ENCODE results near the gene PARD3B. TPM values are rescaled to one million over a fixed set of nuclear protein-coding genes. Genes with fewer than 3 reads are reported as not detected.
A peak's percentile ranks its signal among the peaks of the same experiment; 100 is the strongest.

PARD3B gene
- total RNA-seq, 1 donor from 2014 or later = 18.4 TPM

- Mint-ChIP-seq H3K27ac (ENCODE audit: unreplicated experiment) (no peak overlapping the region), H3K27me3 (ENCODE audit: low read depth) (no peaks in the 10 kb centered on the region), H3K4me3 (no peak overlapping the region), H3K36me3 (ENCODE audit: low read depth) (peaks cover 3% of the 10 kb centered on the region), H3K4me1 (peaks cover 7% of the 10 kb centered on the region), H3K9me3 (peaks cover 4% of the 10 kb centered on the region)
- no peak for DNase-seq (ENCODE audit: low read depth, low spot score)
- TF ChIP-seq, protein P1, sequence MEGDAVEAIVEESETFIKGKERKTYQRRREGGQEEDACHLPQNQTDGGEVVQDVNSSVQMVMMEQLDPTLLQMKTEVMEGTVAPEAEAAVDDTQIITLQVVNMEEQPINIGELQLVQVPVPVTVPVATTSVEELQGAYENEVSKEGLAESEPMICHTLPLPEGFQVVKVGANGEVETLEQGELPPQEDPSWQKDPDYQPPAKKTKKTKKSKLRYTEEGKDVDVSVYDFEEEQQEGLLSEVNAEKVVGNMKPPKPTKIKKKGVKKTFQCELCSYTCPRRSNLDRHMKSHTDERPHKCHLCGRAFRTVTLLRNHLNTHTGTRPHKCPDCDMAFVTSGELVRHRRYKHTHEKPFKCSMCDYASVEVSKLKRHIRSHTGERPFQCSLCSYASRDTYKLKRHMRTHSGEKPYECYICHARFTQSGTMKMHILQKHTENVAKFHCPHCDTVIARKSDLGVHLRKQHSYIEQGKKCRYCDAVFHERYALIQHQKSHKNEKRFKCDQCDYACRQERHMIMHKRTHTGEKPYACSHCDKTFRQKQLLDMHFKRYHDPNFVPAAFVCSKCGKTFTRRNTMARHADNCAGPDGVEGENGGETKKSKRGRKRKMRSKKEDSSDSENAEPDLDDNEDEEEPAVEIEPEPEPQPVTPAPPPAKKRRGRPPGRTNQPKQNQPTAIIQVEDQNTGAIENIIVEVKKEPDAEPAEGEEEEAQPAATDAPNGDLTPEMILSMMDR (conservative IDR thresholded peaks at IDR 0.05) = no peak
These were observed 807.3 kb downstream of the PARD3B start for GRCh38 chr2:205352593-205352992.

GRCh38 chr2:205357732-205358131 lies 812.5 kb downstream of the PARD3B start:
- Mint-ChIP-seq H3K27me3 (ENCODE audit: low read depth) (no peaks in the 10 kb centered on the region), H3K36me3 (ENCODE audit: low read depth) (peaks cover 3% of the 10 kb centered on the region), H3K4me3 (no peak overlapping the region), H3K4me1 (peaks cover 24% of the 10 kb centered on the region), H3K9me3 (peaks cover 4% of the 10 kb centered on the region), H3K27ac (ENCODE audit: unreplicated experiment) (no peak overlapping the region)
- TF ChIP-seq, protein P1 (conservative IDR thresholded peaks at IDR 0.05) = no peak
- DNase-seq (ENCODE audit: low read depth, low spot score) = no peak

DNA sequence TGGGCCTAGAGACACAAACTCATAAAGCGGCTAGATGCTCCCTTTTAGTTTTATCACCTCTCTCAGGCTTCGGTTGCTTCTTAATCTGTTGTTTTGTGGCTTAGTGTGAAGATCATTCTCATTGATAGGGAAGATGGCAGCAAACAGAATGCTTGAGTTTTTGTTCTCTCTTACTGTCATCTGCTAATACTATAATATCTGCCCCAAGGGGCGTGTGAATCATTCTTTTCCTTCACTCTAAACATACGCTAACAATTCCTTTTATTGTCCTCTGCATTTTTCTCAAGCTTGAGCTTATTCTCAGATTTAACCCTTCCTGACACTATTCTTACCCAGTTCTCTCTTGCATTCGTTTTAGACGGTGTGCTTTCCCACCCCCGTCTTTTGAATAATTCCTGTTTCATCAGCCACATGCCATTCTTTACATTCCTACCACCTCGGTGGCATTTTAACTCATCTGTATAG lies 813.1 kb downstream of the PARD3B start:
- Mint-ChIP-seq H3K36me3 (ENCODE audit: low read depth) (peaks cover 3% of the 10 kb centered on the region), H3K27ac (ENCODE audit: unreplicated experiment) (peak overlapping the region; percentile 71), H3K4me3 (no peak overlapping the region), H3K27me3 (ENCODE audit: low read depth) (no peaks in the 10 kb centered on the region), H3K4me1 (peaks cover 30% of the 10 kb centered on the region), H3K9me3 (peaks cover 4% of the 10 kb centered on the region)
- TF ChIP-seq, protein P1 (conservative IDR thresholded peaks at IDR 0.05) = no peak
- DNase-seq (ENCODE audit: low read depth, low spot score) = no peak

- TF ChIP-seq, protein P1 (conservative IDR thresholded peaks at IDR 0.05) = no peak
- H3K27ac Mint-ChIP-seq (ENCODE audit: unreplicated experiment) = no peak overlapping the region
- H3K36me3 Mint-ChIP-seq (ENCODE audit: low read depth) = no peaks in the 10 kb centered on the region
- H3K27me3 Mint-ChIP-seq (ENCODE audit: low read depth) = no peaks in the 10 kb centered on the region
- no peaks in the 10 kb centered on the region for H3K9me3 Mint-ChIP-seq
- peaks cover 30% of the 10 kb centered on the region for H3K4me1 Mint-ChIP-seq
- no peak overlapping the region for H3K4me3 Mint-ChIP-seq
- no peak for DNase-seq (ENCODE audit: low read depth, low spot score)
These were observed 816.0 kb downstream of the PARD3B start for GRCh38 chr2:205361272-205361671.

- H3K36me3 Mint-ChIP-seq (ENCODE audit: low read depth) = no peaks in the 10 kb centered on the region
- TF ChIP-seq, protein P1 (conservative IDR thresholded peaks at IDR 0.05) = no peak
- H3K27me3 Mint-ChIP-seq (ENCODE audit: low read depth) = no peaks in the 10 kb centered on the region
- H3K9me3 Mint-ChIP-seq = no peaks in the 10 kb centered on the region
- no peak for DNase-seq (ENCODE audit: low read depth, low spot score)
- peaks cover 30% of the 10 kb centered on the region for H3K4me1 Mint-ChIP-seq
- H3K4me3 Mint-ChIP-seq = no peak overlapping the region
- H3K27ac Mint-ChIP-seq (ENCODE audit: unreplicated experiment) = no peak overlapping the region
These were observed 816.7 kb downstream of the PARD3B start for GRCh38 chr2:205361970-205362369.

Measured in neural crest cell (in vitro differentiated cells).